NB4 (cell line): ENCODE data around the gene ICAM2.

Experiments
- CTCF ChIP-seq: IDR thresholded peaks from one replicate; pipeline ENCODE4 v1.5.1; 2012; ENCODE audit warnings: low read depth, low read length
- POLR2A ChIP-seq: IDR thresholded peaks from 2 replicates; pipeline ENCODE4 v1.6.1; 2011; ENCODE audit warnings: mild to moderate bottlenecking; ENCODE audit not compliant: insufficient read length; ENCODE audit errors: extremely low read depth

- no peak for TF ChIP-seq CTCF
- no peak for TF ChIP-seq POLR2A
Measured at GRCh38 chr17:63975541-63976092, 44.8 kb downstream of the ICAM2 start.
